Mesenteric fat pad (tissue), 1 donor: Measurements from ENCODE around the gene PPP1R27. TPM values are rescaled to one million over a fixed set of nuclear protein-coding genes. Genes with fewer than 3 reads are reported as not detected.

Source experiments
- DNase-seq: peaks from one replicate; pipeline ENCODE4 v3.0.0-alpha.2; 2020; ENCODE audit warnings: low spot score
- total RNA-seq: library from RNA; stranded (reverse); fragmentation: NEBNext Ultra II Directional; extraction: Animal tissue kit (Norgen Biotek cat#: 25700); gene quantifications from one replicate; pipeline ENCODE4 v1.2.1, GENCODE V29; 2021
- donor health status: DM: yes; HTN: yes; CAD: no.

The PPP1R27 gene
- total RNA-seq, 1 donor from 2014 or later, result not detected

- DNase-seq, result no peak
These were observed 27.6 kb downstream of the PPP1R27 start for GRCh38 chr17:81807210-81807719.

GRCh38 chr17:81806461-81807209 is 28.2 kb downstream of the PPP1R27 start:
- DNase-seq, result no peak

GRCh38 chr17:81805707-81806460 is 29.0 kb downstream of the PPP1R27 start:
- DNase-seq, result no peak

DNA sequence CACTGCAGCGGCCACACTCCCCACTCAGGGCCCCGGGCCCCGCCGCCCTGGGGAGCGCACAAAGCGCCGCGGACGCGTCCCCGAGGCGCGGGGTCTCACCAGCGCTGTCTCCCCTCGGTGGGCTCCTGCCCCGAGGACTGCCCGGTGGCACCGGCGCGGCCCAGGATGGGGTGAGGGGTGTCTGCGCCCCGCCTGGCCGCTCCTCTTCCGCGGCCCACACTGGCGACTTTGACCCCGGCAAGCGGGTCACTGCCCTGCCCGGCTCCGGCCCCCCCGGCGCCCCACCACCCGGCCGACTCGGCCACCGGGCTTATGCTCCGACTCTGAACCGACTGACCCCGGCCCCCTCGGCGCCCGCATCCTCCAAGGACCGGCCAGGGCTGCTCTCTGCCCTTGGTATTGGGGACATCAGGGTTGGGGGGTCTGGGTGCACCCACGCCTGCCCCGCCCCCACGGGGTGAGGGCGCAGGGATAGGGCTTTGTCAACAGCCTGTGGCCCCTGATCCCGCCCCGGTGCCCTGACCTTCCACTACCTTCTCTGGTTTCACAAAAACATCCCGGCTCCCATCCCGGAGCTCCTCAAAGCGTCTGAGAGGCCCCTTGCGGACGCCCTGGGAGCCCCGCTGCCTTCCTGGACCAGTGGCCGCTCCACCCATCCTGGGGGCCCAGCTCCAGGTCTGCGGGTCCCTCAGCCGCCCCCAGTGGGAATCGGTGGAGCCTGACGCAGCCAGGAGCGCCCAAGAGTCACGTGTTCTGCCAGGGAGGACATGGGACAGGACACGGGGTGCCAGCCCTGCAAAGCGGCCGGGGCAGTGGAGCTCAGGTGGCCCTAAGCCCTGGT is 30.1 kb downstream of the PPP1R27 start:
- no peak for DNase-seq

DNA sequence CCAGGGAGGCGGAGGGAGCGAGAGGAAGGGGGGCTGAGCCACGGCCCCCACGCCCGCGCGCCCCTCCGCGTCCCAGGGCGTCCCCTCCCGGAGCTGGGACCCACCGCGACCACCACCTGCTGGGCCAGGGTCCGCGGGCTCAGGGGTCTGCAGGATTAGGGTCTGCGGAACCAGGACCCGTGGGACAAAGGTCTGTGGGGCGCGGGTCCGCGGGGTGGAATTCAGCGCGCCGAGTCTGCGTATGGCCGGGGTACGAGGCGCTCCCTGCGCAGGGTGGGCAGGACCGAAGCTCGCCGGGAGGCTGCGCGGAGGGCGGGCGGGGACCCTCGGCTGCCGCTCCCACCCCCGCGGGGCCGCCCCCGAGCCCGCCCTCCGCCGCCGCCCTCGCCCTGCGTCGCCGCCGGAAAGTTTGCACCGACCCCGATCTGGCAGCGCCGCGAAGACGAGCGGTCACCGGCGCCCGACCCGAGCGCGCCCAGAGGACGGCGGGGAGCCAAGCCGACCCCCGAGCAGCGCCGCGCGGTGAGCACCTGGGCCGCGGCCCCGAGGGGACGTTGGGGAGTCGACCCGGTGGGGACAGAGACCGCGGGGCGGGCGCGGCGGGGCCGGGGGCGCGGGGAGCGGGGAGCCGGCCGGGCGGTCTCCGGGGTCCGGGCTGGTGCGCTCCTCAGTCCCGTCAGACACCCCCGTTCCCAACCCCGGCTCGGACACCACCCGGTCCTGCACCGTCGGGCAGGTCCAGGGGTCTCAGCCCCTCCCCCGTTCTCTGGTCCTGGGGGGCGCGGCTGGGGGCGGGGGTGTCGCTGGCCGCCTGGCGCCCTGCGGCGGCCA is 30.9 kb downstream of the PPP1R27 start, which contains the start of gene GCGR:
Gene GCGR, plus strand, starts transcription at position 423 of the 831 bp plus-strand sequence. CDS start 4,869 bp downstream, outside the sequence.
- no peak for DNase-seq

DNA sequence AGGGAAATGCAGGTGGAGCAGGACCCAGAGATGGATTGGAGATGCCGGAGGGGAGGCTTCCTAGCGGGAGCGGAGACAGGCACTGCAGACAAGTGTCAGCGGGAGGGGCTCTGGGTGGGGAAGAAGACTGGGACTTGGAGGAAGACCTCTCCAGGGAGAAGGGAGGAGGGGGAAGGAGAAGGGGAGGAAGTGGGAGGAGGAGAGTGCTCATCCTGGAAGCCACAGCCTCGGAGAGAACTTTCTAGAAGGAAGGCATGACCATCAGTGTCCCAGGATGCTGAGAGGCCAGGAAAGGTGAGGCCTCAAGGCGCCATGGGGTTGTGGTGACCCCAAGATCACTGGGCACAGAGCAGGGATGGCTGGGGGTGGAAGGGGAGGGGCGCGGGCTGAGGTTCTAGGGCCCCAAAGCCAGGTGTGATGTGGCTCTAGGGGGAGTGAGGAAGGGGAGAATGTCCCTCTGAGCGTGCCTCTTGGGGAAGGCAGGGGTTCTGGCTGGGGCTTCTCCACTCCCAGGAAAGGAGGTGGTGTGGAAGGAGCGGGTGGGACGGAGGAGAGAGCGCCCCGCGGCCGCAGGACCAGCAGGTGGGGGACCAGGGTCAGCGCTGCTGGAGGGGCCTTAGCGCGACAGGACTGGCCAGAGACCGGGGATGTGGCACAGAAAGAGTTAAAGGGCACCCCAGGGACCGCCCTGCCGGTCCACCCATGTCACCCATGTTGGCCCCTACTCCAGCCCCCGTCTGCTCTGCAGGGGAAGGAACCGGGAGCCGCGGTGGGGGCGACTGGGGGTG is 31.8 kb downstream of the PPP1R27 start:
- no peak for DNase-seq

GRCh38 chr17:81802048-81802758 is 32.6 kb downstream of the PPP1R27 start:
- no peak for DNase-seq

DNA sequence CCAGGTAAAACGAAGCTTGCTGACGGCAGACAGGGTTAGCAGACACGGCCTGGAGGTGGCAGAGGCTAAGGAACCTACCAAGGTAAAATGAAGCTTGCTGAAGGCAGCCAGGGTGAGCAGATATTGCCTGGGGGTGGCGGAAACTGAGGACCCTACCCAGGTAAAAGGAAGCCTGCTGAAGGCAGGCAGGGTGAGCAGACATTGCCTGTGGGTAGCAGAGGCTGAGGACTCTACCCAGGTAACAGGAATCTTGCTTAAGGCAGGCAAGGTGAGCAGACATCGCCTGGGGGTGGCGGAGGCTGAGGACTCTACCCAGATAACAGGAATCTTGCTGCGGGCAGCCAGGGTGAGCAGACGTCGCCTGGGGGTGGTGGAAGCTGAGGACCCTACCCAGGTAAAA is 33.5 kb downstream of the PPP1R27 start:
- no peak for DNase-seq

GRCh38 chr17:81794509-81794908 is 40.3 kb downstream of the PPP1R27 start:
- DNase-seq, result no peak

GRCh38 chr17:81794074-81794476 is 40.8 kb downstream of the PPP1R27 start:
- no peak for DNase-seq

- DNase-seq, result no peak
These were observed 41.9 kb downstream of the PPP1R27 start for GRCh38 chr17:81792675-81793615.

Other genes with a start within 250 kb of the PPP1R27 start
- 129 TPM for gene NPLOC4, start 197.9 kb downstream of the PPP1R27 start, total RNA-seq
- 0.29 TPM for gene TSPAN10, start 197.9 kb downstream of the PPP1R27 start, total RNA-seq
- 1.3 TPM for gene PDE6G, start 178.5 kb downstream of the PPP1R27 start, total RNA-seq
- gene OXLD1, start 168.4 kb downstream of the PPP1R27 start, total RNA-seq, result 27.5 TPM
- 11.9 TPM for gene CCDC137, start 168.3 kb downstream of the PPP1R27 start, total RNA-seq
- 25.0 TPM for gene ARL16, start 151.3 kb downstream of the PPP1R27 start, total RNA-seq
- 109 TPM for gene HGS, start 151.0 kb downstream of the PPP1R27 start, total RNA-seq
- 60.7 TPM for gene MRPL12, start 131.7 kb downstream of the PPP1R27 start, total RNA-seq
- 17.0 TPM for gene SLC25A10, start 122.8 kb downstream of the PPP1R27 start, total RNA-seq
- gene GCGR, start 30.9 kb downstream of the PPP1R27 start, total RNA-seq, result 0.26 TPM
- 63.2 TPM for gene MCRIP1, start 1.8 kb downstream of the PPP1R27 start, total RNA-seq
- gene P4HB, start 25.5 kb upstream of the PPP1R27 start, total RNA-seq, result 575 TPM
- 521 TPM for gene ARHGDIA, start 36.3 kb upstream of the PPP1R27 start, total RNA-seq
- 46.2 TPM for gene ALYREF, start 56.5 kb upstream of the PPP1R27 start, total RNA-seq
- 102 TPM for gene ANAPC11, start 56.7 kb upstream of the PPP1R27 start, total RNA-seq
- not detected for gene NPB, start 67.2 kb upstream of the PPP1R27 start, total RNA-seq
- 33.9 TPM for gene PCYT2, start 76.3 kb upstream of the PPP1R27 start, total RNA-seq
- 16.9 TPM for gene SIRT7, start 83.1 kb upstream of the PPP1R27 start, total RNA-seq
- 29.7 TPM for gene MAFG, start 92.7 kb upstream of the PPP1R27 start, total RNA-seq
- gene PYCR1, start 102.2 kb upstream of the PPP1R27 start, total RNA-seq, result 9.5 TPM
- gene MYADML2, start 112.2 kb upstream of the PPP1R27 start, total RNA-seq, result not detected
- gene NOTUM, start 126.1 kb upstream of the PPP1R27 start, total RNA-seq, result not detected
- gene ASPSCR1, start 142.6 kb upstream of the PPP1R27 start, total RNA-seq, result 31.5 TPM
- gene CENPX, start 187.8 kb upstream of the PPP1R27 start, total RNA-seq, result 47.0 TPM
- 7.0 TPM for gene LRRC45, start 188.3 kb upstream of the PPP1R27 start, total RNA-seq
- gene RAC3, start 196.6 kb upstream of the PPP1R27 start, total RNA-seq, result 15.5 TPM
- 157 TPM for gene DCXR, start 202.6 kb upstream of the PPP1R27 start, total RNA-seq
- gene RFNG, start 216.8 kb upstream of the PPP1R27 start, total RNA-seq, result 46.1 TPM
- gene GPS1, start 216.8 kb upstream of the PPP1R27 start, total RNA-seq, result 85.8 TPM
- 103 TPM for gene DUS1L, start 230.8 kb upstream of the PPP1R27 start, total RNA-seq